GM19397 (cell line): ENCODE results near the gene FASN.

ENCODE experiments used
- ATAC-seq: cut with Tn5 transposase; IDR thresholded peaks from one replicate; pipeline ENCODE4 v1.9.1; 2021; ENCODE audit warnings: mild to moderate bottlenecking, moderate library complexity; ENCODE audit not compliant: unreplicated experiment

FASN gene

GRCh38 chr17:82030470-82031302 is 67.3 kb downstream of the FASN start:
- ATAC-seq: no peak

GRCh38 chr17:82029990-82030469 is 68.0 kb downstream of the FASN start:
- ATAC-seq: no peak

GRCh38 chr17:82029391-82029790 is 68.6 kb downstream of the FASN start:
- ATAC-seq: no peak

DNA sequence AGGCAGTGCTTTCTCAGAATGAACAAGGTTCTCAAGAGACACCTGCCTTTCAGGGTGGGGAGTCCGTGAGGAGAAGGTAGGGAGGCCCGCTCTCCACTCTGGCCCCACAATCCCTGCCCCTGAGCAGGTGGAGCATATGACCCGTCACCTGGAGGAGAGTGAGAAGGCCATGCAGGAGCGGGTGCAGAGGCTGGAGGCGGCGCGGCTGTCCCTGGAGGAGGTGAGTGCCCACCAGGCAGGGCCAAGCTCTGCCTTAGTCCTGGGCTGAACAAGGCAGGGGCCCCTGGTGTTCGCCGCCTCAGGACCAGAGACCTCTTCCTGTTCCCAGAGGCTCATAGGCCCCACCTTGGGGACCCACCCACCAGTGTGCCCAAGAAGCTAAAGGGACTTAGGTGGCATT is 69.1 kb downstream of the FASN start:
- ATAC-seq: no peak
